GM19238 (cell line): ENCODE results near the gene WNK3.

Source experiments
- DNase-seq: peaks from one replicate; pipeline ENCODE4 v3.0.0; 2011; ENCODE audit warnings: low spot score; ENCODE audit not compliant: insufficient read length

The WNK3 gene

DNA sequence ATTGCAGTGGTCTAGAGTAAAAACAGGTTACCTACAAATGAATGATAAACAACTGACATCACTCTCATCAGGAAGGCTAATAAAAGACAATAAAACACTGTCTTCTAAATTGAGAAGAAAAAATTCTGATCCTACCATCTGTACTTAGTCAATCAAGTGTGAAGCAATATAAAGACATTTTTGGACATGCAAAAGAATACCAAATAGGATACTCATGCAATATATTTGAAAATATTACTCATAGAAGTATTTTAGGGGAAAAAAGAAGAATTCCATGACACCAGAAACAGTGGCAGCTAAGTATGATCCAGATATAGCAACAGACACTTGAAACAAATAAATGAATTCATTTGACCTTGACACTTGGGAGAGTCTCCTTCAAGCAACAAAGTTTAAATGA, 111.0 kb downstream of the WNK3 start:
- no peak for DNase-seq

DNA sequence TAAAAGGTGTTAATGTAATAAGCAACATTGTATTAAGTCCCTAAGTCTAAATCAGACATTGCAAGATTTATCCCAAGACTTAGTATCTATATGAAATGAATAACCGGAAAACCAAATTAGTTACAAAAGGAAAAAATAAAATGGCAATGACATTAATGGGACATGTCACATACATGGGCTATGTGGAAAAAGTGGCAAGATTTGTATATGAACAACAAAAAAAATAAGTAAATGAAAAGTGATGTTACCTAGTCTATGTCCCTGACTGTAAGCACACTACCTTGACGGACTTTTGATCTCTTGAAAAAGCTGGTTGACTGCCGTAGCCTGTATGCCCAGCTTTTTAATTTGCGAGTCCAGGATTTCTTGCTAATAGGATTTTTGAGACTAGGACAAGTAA, 119.3 kb downstream of the WNK3 start:
- no peak for DNase-seq

DNA sequence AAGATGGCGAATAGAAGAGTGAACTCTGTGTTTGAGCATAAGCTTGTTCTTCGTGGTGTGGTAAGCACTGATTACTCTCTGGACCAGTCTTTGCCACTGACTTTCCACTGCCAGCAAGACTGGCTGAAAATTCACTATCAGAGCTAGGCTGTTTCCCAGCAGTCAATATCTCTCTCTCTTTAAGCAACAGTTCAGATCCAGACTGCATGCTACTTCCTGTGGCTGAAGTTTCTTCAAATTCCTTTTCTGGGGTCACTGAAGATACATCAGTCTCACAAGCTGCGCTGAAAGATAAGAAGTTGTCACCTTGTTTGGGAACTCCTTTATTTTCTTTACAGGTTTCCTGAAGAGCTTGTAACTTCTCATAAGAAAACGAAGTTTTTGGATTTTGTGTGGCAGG, 120.8 kb downstream of the WNK3 start:
- DNase-seq, result no peak

GRCh38 chrX:54230435-54231148, 127.3 kb downstream of the WNK3 start:
- no peak for DNase-seq

DNA sequence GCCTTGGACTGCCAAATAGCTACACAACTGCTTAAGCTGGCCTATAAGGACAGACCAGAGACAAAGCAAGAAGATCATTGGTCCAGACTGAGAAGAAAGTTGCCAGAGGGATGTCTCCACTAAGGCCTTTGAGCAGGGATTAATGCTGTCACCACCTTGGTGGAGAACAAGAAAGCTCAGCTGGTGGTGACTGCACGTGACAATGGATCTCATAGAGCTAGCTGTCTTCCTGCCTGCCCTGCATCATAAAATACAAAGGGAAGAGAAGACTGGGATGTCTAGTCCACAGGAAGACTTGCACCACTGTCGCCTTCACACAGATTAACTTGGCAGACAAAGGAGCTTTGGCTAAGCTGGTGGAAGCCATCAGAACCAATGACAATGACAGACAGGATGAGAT, 134.3 kb downstream of the WNK3 start:
- DNase-seq, result no peak

DNA sequence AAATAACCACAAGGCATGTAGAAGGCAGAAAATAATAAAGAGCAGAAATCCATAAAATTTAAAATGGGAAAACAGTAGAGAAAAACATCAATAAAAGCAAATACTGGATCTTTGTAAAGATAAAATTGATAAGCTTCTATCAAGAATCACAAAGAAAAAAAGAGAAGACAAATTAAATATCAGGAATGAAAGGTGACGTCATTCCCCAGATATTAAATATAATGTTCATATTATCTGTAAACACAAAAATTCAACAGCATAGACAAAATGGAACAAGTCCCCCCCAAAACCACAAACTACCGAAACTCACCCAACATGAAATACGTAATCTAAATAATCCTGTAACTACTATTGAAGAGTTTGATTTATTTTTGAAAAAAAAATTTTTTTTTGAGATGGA, 144.2 kb downstream of the WNK3 start:
- DNase-seq, result no peak

GRCh38 chrX:54208531-54208930, 149.3 kb downstream of the WNK3 start:
- DNase-seq, result no peak

DNA sequence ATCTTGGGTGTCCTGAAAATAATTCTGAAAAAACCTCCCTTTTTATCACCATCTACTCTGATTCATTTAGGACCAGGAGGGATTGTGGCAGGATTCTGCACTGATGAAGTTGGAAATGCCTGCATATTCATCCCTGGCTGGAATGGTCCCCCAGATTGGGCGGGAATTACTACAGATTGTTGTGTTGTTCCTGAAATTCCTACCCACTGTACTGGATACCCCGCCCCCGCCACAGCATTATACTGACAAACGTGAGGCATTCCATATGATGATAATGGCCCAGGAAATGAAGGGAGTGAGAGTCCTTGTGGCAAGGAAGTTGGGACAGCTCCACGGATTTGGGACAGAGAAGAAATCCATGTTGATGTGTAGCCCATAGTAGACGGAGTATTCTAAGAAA, 159.6 kb downstream of the WNK3 start:
- no peak for DNase-seq

DNA sequence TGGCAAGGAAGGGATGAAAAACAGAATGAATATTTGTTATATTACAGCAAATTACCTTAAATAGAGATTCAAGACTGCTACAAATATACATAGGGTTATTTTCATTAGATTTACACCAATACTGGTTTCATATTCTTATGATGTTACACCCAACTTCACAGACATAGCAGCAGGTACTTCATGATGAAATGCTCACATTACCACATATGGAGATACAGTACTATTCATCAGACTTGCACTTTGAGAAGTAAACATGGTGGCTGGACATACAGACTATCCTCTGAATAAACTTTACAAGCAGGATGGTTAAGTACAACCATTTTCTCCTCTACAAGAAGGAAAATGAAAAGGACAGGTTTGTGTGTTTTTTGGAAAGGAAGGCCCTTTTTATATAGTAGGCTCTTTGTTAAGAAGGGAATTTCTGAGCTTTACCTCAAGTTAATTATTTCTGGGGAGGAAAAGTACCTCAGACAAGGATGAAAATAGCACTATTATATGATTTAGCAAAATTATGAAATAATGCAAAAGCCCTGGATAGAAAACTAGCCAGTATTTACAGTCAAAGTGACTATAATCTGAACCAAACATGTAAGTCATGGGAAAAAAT, 162.8 kb downstream of the WNK3 start:
- no peak for DNase-seq

GRCh38 chrX:54193085-54193821, 164.6 kb downstream of the WNK3 start:
- DNase-seq, result no peak

- DNase-seq, result no peak
Measured at GRCh38 chrX:54184474-54184873, 173.4 kb downstream of the WNK3 start.

DNA sequence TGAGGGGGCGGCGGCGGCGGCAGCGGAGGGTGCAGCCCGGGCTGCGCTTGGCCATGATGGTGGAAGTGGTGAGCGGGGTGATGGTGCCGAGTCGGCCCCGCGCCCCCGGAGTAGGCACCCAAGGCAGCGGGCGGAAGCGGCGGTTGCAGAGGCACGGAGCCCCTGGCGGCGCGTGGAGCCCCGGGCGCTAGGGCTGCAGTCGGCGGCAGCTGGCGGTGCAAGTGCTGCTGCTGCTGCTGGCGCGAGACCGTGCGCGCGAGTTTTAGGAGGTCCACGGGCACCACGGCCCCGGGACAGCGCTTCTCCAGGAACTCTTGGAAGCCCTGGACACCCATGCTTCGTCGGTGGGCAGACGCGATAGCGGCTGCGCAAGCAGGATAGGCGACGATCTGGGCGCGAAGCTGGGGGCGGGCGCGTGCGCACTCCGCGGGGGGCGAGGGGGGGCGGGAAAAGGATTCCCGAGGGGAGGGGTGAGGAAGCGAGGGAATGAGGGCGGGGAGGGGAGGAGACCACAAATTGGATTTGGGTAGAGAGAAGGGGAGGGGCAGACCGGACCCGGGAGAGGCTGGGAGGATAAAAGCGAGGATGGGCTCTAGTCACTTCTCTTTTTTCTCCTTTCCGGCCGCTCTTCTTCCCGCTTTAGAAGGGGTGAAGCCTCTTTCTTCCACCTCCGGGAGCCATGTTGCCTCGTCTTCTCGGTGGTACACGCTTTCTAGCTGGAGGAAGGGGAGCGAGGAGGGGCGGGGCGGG, 174.8 kb downstream of the WNK3 start, which contains the start of gene FAM120C:
TSS of gene FAM120C (minus strand) at position 391 of the 750 bp plus-strand sequence. CDS start at position 335, 56 bp downstream.
- peak; percentile 50 for DNase-seq

DNA sequence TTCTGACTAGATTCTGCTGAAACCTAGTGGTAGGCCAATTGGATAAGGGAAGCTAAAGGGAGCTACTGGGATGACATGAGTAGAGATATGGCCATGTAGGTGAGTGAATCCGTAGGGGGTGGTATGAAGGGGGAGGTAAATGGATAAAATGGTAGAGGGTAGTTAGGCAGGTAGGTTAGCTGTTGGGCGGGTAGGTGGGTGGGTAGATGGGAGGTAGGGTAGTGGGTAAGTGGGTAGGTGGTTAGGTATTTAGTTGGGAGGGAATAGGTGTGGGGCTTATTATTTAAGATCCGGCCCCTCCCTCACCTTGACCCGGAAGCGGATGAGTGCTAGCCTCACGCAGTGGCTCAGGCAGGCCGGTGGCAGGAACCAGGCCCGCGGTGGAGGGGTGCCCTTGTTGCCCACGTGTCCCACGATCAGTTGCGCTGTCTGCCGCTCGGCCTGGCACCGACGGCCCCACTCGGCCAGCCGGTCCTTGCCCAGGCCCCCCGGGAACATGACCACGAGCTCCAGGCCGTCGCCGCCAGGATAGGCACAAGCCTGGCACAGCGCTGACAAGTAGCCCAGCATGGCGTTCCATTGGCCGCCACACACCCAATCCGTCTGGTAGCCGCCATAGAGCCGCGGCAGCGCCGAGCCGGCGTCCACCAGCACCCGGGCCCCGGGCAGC, 175.5 kb downstream of the WNK3 start:
- peak; percentile 30 for DNase-seq

GRCh38 chrX:54181202-54181953, 176.5 kb downstream of the WNK3 start:
- no peak for DNase-seq

- no peak for DNase-seq
Measured at GRCh38 chrX:54180403-54180802, 177.4 kb downstream of the WNK3 start.

DNA sequence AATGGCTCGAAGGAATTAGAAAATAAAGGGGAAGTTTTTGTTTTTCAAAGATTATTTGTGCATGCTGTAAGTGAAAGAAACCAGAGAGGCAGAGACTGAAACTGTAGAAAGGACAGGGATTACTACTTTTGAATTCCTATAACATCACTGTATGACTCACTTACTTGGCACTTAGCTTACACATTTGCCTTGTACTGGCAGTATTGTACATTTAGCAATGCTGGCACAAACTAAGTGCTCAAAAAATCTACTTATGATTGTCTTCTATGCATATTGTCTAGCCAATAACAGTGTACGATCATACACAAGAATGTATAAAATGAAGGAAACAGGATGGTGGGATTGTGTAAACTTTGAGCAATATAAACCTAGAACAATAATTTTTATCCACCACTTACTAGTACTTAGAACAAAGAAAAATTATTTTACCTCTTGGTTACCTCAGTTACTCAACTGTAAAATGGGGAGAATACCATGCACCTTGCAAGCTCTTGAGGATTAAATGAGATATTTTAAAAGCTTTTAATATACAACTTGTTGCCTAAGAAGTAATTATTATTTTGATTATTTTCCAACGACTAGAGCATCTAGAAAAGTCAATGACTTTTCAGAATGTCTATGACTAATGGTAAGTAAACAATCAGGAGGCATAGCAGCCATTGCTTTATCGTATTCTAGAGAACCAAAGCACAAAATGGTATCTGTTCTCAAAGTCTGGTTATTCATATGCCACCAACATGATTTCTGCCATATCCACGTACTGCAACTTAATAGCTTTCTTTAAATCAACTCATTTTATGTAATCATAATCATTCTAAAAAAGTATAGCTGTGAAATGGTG, 179.5 kb downstream of the WNK3 start:
- DNase-seq, result no peak

DNA sequence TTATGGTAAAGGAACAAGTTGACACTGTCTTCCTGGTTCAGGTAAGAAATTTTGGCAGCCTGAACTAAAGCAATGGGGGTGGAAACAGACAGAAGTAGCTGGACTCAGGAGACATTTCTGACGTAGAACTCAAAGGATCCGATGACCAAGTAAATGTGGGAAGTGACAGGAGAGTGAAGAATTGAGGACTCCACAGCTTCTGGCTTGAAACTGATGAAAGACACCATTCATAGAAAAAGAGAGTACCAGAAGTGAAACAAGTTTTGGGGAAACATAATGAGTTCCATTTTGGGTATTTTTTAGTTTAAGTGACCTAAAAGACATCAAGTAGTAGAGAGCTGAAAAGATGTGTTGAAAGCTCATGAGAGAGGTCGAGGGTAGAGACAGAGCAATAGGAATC, 180.5 kb downstream of the WNK3 start:
- no peak for DNase-seq

DNA sequence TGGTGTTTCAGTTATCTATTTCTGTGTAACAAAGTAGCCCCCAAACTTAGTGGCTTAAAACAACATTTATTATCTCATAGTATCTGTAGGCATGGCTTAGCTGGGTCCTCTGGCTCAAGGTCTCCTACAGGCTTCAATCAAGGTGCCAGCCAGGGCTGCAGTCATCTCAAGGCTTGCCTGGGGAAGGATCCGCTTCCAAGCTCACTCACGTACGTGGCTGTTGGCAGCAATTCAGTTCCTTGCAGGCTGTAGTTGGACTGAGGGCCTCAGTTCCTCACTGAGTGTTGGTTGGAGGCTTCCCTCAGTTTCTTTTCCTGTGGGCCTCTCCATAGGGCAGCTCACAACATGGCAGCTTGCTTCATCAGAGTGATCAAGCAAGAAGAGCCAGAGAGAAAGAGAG, 184.1 kb downstream of the WNK3 start:
- no peak for DNase-seq

- DNase-seq, result no peak
Measured at GRCh38 chrX:54172455-54172854, 185.4 kb downstream of the WNK3 start.
